Ovary (tissue), 3 donors: ENCODE results near the gene TMEM59L.

Experiments used
- CTCF ChIP-seq, 3 donors: fragments of 450-650 bp in 2 of 3; fragments of 200-600 bp in 1 of 3; IDR thresholded peaks; one replicate each; pipeline versions ENCODE4 v1.5.1 to v1.8.0; 2016 to 2022; ENCODE audit warnings: antibody characterized with exemption in 3 of 3, mild to moderate bottlenecking in 1 of 3
- EP300 ChIP-seq: sonication (generic); formaldehyde crosslinking; IDR thresholded peaks from one replicate; pipeline ENCODE4 v1.6.1; 2017; ENCODE audit warnings: antibody characterized with exemption
- POLR2A ChIP-seq: fragments of 450-650 bp; IDR thresholded peaks from one replicate; pipeline ENCODE4 v1.6.1; 2017; ENCODE audit warnings: antibody characterized with exemption, mild to moderate bottlenecking, moderate library complexity
- donor health status: DM: no; HTN: no; CAD: no.

GRCh38 chr19:18670312-18670711 is 57.6 kb downstream of the TMEM59L start:
- TF ChIP-seq CTCF (IDR thresholded peaks at IDR 0.05), result no peak
- no peak for TF ChIP-seq EP300
- TF ChIP-seq POLR2A, result no peak
